Caki2 (cell line): ENCODE results near the gene CAPZA2. TPM values are rescaled to one million over a fixed set of nuclear protein-coding genes. Genes with fewer than 3 reads are reported as not detected.
A peak's percentile ranks its signal among the peaks of the same experiment; 100 is the strongest.

Experiments used
- DNase-seq: peaks from one replicate; pipeline ENCODE4 v3.0.0-alpha.2; 2015; ENCODE audit warnings: low read depth
- in situ Hi-C: cut with HindIII; loops from 2 replicates; pipeline ENCODE4 v1.10.0; 2016; ENCODE audit warnings: low sequenced_read_pairs, low pct_unique_long_range_greater_than_20kb, mixed read lengths
- total RNA-seq: library from RNA; depleted of rRNA; stranded (reverse); fragments of >200 nt; shearing (Covaris generic); gene quantifications from 2 replicates; pipeline ENCODE4 v1.2.3, GENCODE V29; 2014; ENCODE audit warnings: low replicate concordance

The CAPZA2 gene
- total RNA-seq, 1 experiment from 2014 or later, result 167 TPM

GRCh38 chr7:116854132-116854531 lies 8.3 kb upstream of the CAPZA2 start:
- no peak for DNase-seq
- in situ Hi-C loops, result no loop called here

- in situ Hi-C loops, result no loop called here
- DNase-seq, result no peak
These were observed 5.3 kb upstream of the CAPZA2 start for GRCh38 chr7:116857052-116857451.

- in situ Hi-C loops, result no loop called here
- DNase-seq, result no peak
These were observed 3.1 kb upstream of the CAPZA2 start for GRCh38 chr7:116859323-116859722.

GRCh38 chr7:116861717-116862116 lies 670 bp upstream of the CAPZA2 start:
- in situ Hi-C loops, result no loop called here
- DNase-seq, result no peak

GRCh38 chr7:116862951-116863670 lies 724 bp downstream of the CAPZA2 start:
- DNase-seq, result peak; percentile 56
- in situ Hi-C loops, result no loop called here

GRCh38 chr7:116863936-116864500 lies 1.6 kb downstream of the CAPZA2 start:
- no peak for DNase-seq
- in situ Hi-C loops, result no loop called here

- DNase-seq, result no peak
- in situ Hi-C loops, result no loop called here
These were observed 8.8 kb downstream of the CAPZA2 start for GRCh38 chr7:116871061-116871700.

- DNase-seq, result no peak
- in situ Hi-C loops, result no loop called here
These were observed 9.6 kb downstream of the CAPZA2 start for GRCh38 chr7:116872026-116872425.

- in situ Hi-C loops, result no loop called here
- no peak for DNase-seq
These were observed 11.2 kb downstream of the CAPZA2 start for GRCh38 chr7:116873619-116874018.

GRCh38 chr7:116876664-116877442 lies 14.5 kb downstream of the CAPZA2 start:
- in situ Hi-C loops, result no loop called here
- DNase-seq, result no peak

- in situ Hi-C loops, result no loop called here
These were observed 15.2 kb downstream of the CAPZA2 start for GRCh38 chr7:116877443-116878217.

GRCh38 chr7:116884691-116885090 lies 22.3 kb downstream of the CAPZA2 start:
- no peak for DNase-seq
- in situ Hi-C loops, result no loop called here

More at GRCh38 chr7:116877443-116878217, 15.2 kb downstream of the CAPZA2 start:
- DNase-seq, result no peak

GRCh38 chr7:116885724-116886123 lies 23.3 kb downstream of the CAPZA2 start:
- DNase-seq, result no peak
- in situ Hi-C loops, result no loop called here

- in situ Hi-C loops, result no loop called here
- no peak for DNase-seq
These were observed 24.3 kb downstream of the CAPZA2 start for GRCh38 chr7:116886543-116887156.

GRCh38 chr7:116888895-116889294 lies 26.5 kb downstream of the CAPZA2 start:
- DNase-seq, result no peak
- in situ Hi-C loops, result no loop called here

GRCh38 chr7:116895849-116896248 lies 33.5 kb downstream of the CAPZA2 start:
- in situ Hi-C loops, result no loop called here

GRCh38 chr7:116897661-116898060 lies 35.3 kb downstream of the CAPZA2 start:
- in situ Hi-C loops, result no loop called here

More at GRCh38 chr7:116895849-116896248, 33.5 kb downstream of the CAPZA2 start:
- no peak for DNase-seq

GRCh38 chr7:116899308-116899707 lies 36.9 kb downstream of the CAPZA2 start:
- in situ Hi-C loops, result no loop called here
- no peak for DNase-seq

More at GRCh38 chr7:116897661-116898060, 35.3 kb downstream of the CAPZA2 start:
- DNase-seq, result no peak
